Gastrocnemius medialis (tissue), 4 donors: ENCODE data around the gene USP53.
A peak's percentile ranks its signal among the peaks of the same experiment; 100 is the strongest.

ENCODE experiments used
- CTCF ChIP-seq, 5 experiments: fragments of 450-650 bp in 3 of 5; fragments of 200-600 bp in 2 of 5; sonication (generic) in 2 of 5; IDR thresholded peaks in 4 of 5; conservative IDR thresholded peaks in 1 of 5; 1 replicate in 4 of 5; 2 replicates in 1 of 5; pipeline ENCODE4 v1.5.1; 2016 to 2019; ENCODE audit warnings: antibody characterized with exemption in 5 of 5, mild to moderate bottlenecking in 3 of 5, moderate library complexity in 3 of 5
- POLR2A ChIP-seq, 2 donors: fragments of 450-650 bp; IDR thresholded peaks; one replicate each; pipeline ENCODE4 v1.6.1; 2017; ENCODE audit warnings: antibody characterized with exemption in 2 of 2, mild to moderate bottlenecking in 2 of 2, moderate library complexity in 2 of 2

GRCh38 chr4:119211867-119212233 lies 663 bp upstream of the USP53 start:
- TF ChIP-seq CTCF (IDR thresholded peaks at IDR 0.05 in 4 of 5, conservative IDR thresholded peaks at IDR 0.05 in 1 of 5) (peak in 1 of 5 experiments; percentile 24), POLR2A (IDR thresholded peaks at IDR 0.05) (no peak)
